ENCODE data around the gene EEFSEC. TPM values are rescaled to one million over a fixed set of nuclear protein-coding genes. Genes with fewer than 3 reads are reported as not detected.

The EEFSEC gene
- total and polyA plus RNA-seq, 8 donors = 5.9 to 9.8 (median 7.4) TPM

GRCh38 chr3:128376516-128376915, 223.2 kb downstream of the EEFSEC start:
- no peak overlapping the region for H3K27ac ChIP-seq
- no peaks in the 10 kb centered on the region for H3K27me3 ChIP-seq
- no peaks in the 10 kb centered on the region for H3K4me1 ChIP-seq
- FAIRE-seq = no peak
- no peak for TF ChIP-seq CTCF (IDR thresholded peaks at IDR 0.05)
- no peak for DNase-seq
- no peak for ATAC-seq
- no peaks in the 10 kb centered on the region for H3K9me3 ChIP-seq
- H3K4me3 ChIP-seq = no peak overlapping the region
- intact Hi-C loops (cut with DNase I) = no loop called here
- H3K36me3 ChIP-seq = no peaks in the 10 kb centered on the region

GRCh38 chr3:128378631-128379347, 225.5 kb downstream of the EEFSEC start:
- DNase-seq (peak in 1 of 6 donors; percentile 44), FAIRE-seq (no peak), ATAC-seq (no peak)
- peaks cover 19 to 21% (median 21%) of the 10 kb centered on the region in 3 donors for H3K4me1 ChIP-seq
- no peaks in the 10 kb centered on the region for H3K9me3 ChIP-seq
- no peaks in the 10 kb centered on the region for H3K36me3 ChIP-seq
- WGBS, 2 donors = 87 to 91% methylated on average over 10 of the region's 10 CpGs
- no peak overlapping the region for H3K27ac ChIP-seq
- no peaks in the 10 kb centered on the region for H3K27me3 ChIP-seq
- no peak for TF ChIP-seq CTCF (IDR thresholded peaks at IDR 0.05)
- H3K4me3 ChIP-seq = no peak overlapping the region
- intact Hi-C loops (cut with DNase I) = no loop called here

- Histone ChIP-seq H3K4me1 (peaks cover 21 to 29% (median 26%) of the 10 kb centered on the region in 3 donors), H3K4me3 (no peak overlapping the region), H3K9me3 (no peaks in the 10 kb centered on the region), H3K36me3 (no peaks in the 10 kb centered on the region), H3K27ac (no peak overlapping the region), H3K27me3 (no peaks in the 10 kb centered on the region)
- ATAC-seq (no peak), DNase-seq (peak in 1 of 6 donors; percentile 32), FAIRE-seq (no peak)
- intact Hi-C loops (cut with DNase I) = no loop called here
- TF ChIP-seq CTCF (IDR thresholded peaks at IDR 0.05) = no peak
- whole genome bisulfite sequencing, 2 donors = 87 to 92% methylated on average over 12 of the region's 12 CpGs
Measured at GRCh38 chr3:128379367-128380160, 226.3 kb downstream of the EEFSEC start.

- peaks cover 24 to 34% (median 30%) of the 10 kb centered on the region in 3 donors for H3K4me1 ChIP-seq
Measured at GRCh38 chr3:128380295-128380694, 227.0 kb downstream of the EEFSEC start.

More at GRCh38 chr3:128380295-128380694, 227.0 kb downstream of the EEFSEC start:
- no peak for ATAC-seq
- 96 to 97% methylated on average over 5 of the region's 5 CpGs for WGBS, 2 donors
- TF ChIP-seq CTCF (IDR thresholded peaks at IDR 0.05) = no peak
- Histone ChIP-seq H3K36me3 (no peaks in the 10 kb centered on the region), H3K4me3 (no peak overlapping the region), H3K9me3 (no peaks in the 10 kb centered on the region), H3K27ac (no peak overlapping the region), H3K27me3 (no peaks in the 10 kb centered on the region)
- intact Hi-C loops (cut with DNase I) = no loop called here
- FAIRE-seq = no peak
- DNase-seq = no peak

All from pancreas (tissue), 10 donors.